ENCODE data around the gene SERPING1.
"Not testable (repeated sequence)": the region's sequence is repeated elsewhere in the genome, so short reads cannot be mapped to it uniquely, and the experiment has no call there.

The SERPING1 gene

GRCh38 chr11:57649826-57650738, 52.6 kb downstream of the SERPING1 start, which contains the start of gene YPEL4:
Gene YPEL4, minus strand, starts transcription at chr11:57649912. Its CDS starts 2,805 bp downstream, at chr11:57647107.
- Mint-ChIP-seq H3K4me1 (ENCODE audit: low read depth) (peaks cover 49% of the 10 kb centered on the region), H3K27ac (peak within 1 kb of the TSS; percentile 72), H3K36me3 (no peaks in the 10 kb centered on the region), H3K4me3 (peak within 1 kb of the TSS; percentile 90), H3K9me3 (ENCODE audit: low read depth) (no peaks in the 10 kb centered on the region), H3K27me3 (peaks cover 20% of the 10 kb centered on the region)

- Mint-ChIP-seq H3K27ac (no peak overlapping the region), H3K4me1 (ENCODE audit: low read depth) (peaks cover 49% of the 10 kb centered on the region), H3K36me3 (no peaks in the 10 kb centered on the region), H3K27me3 (peaks cover 19% of the 10 kb centered on the region), H3K4me3 (peak overlapping the region; percentile 31), H3K9me3 (ENCODE audit: low read depth) (no peaks in the 10 kb centered on the region)
These were observed 53.2 kb downstream of the SERPING1 start for GRCh38 chr11:57650739-57651090.

DNA sequence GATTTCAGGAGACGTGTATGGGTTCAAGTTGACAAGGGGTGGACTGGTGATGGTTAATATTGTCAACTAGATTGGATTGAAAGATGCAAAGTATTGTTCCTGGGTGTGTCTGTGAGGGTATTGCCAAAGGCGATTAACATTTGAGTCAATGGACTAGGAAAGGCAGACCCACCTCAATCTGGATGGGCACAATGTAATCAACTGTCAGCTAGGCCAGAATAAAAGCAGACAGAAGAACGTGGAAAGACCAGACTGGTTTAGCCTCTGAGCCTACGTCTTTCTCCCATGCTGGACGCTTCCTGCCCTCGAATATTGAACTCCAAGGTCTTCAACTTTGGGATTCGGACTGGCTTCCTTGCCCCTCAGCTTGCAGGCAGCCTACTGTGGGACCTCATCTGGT, 53.9 kb downstream of the SERPING1 start:
- Mint-ChIP-seq H3K4me3 (no peak overlapping the region), H3K27ac (no peak overlapping the region), H3K9me3 (ENCODE audit: low read depth) (no peaks in the 10 kb centered on the region), H3K27me3 (peaks cover 14% of the 10 kb centered on the region), H3K36me3 (no peaks in the 10 kb centered on the region), H3K4me1 (ENCODE audit: low read depth) (peaks cover 49% of the 10 kb centered on the region)

GRCh38 chr11:57652230-57652629, 54.7 kb downstream of the SERPING1 start:
- H3K27ac Mint-ChIP-seq; H3K9me3 Mint-ChIP-seq (ENCODE audit: low read depth); H3K36me3 Mint-ChIP-seq; H3K27me3 Mint-ChIP-seq: not testable (repeated sequence)
- Mint-ChIP-seq H3K4me3 (peak overlapping the region; percentile 13), H3K4me1 (ENCODE audit: low read depth) (peaks cover 47% of the 10 kb centered on the region)

DNA sequence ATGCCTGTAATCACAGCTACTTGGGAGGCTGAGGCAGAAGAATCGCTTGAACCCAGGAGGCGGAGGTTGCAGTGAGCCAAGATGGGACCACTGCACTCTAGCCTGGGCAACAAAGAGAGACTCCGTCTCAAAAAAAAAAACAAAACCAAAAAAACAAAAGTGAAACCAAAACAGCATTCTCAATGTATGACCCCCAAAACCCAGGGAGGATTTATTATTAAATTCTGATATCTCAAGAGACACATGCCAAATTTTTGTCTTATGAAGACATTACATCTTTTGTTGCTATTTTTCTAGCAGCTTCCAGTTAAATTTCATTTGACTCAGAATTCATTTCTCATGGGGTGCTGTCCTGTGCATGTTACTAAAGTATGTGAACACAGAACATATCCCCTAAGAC, 55.2 kb downstream of the SERPING1 start:
- H3K4me1 Mint-ChIP-seq (ENCODE audit: low read depth): peaks cover 47% of the 10 kb centered on the region
- peak overlapping the region; percentile 13 for H3K4me3 Mint-ChIP-seq
- peak overlapping the region; percentile 29 for H3K27ac Mint-ChIP-seq
- peaks cover 6% of the 10 kb centered on the region for H3K27me3 Mint-ChIP-seq
- no peaks in the 10 kb centered on the region for H3K9me3 Mint-ChIP-seq (ENCODE audit: low read depth)
- H3K36me3 Mint-ChIP-seq: no peaks in the 10 kb centered on the region

DNA sequence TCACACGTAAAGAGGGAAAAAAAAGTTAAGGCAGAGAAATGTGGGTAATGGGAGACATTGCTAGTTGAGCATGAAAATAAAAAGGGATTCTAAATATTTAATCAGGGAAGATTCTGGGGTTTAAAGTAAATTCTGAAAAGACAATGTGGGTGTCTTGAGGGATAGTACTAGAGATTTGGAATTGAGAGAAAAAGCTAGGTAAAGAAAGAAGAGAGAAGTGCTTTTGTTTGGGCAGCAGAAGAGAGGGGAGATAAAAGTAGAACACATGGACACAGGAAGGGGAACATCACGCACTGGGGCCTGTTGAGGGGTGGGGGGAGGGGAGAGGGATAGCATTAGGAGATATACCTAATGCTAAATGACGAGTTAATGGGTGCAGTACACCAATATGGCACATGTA, 55.7 kb downstream of the SERPING1 start:
- Mint-ChIP-seq H3K4me3 (no peak overlapping the region), H3K36me3 (no peaks in the 10 kb centered on the region), H3K4me1 (ENCODE audit: low read depth) (peaks cover 45% of the 10 kb centered on the region), H3K27me3 (peaks cover 2% of the 10 kb centered on the region), H3K27ac (peak overlapping the region; percentile 29), H3K9me3 (ENCODE audit: low read depth) (no peaks in the 10 kb centered on the region)

DNA sequence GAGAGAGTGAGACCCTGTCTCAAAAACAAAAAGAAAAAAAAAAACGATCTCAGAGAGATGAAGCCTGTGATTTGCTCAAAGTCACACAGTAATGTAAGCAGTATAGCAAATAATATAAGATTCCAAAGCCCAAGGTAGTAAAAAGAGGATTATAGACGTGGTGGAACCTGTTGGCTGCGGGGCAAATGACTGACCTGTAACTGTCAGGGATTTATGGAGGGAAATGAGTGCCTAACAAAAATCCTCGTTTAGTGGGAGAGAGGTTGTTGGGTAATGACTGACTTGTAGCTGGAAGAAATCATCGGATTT, 59.4 kb downstream of the SERPING1 start:
- Mint-ChIP-seq H3K27ac (peak overlapping the region; percentile 99), H3K4me1 (ENCODE audit: low read depth) (peaks cover 37% of the 10 kb centered on the region), H3K9me3 (ENCODE audit: low read depth) (no peaks in the 10 kb centered on the region), H3K27me3 (no peaks in the 10 kb centered on the region), H3K4me3 (peak overlapping the region; percentile 99), H3K36me3 (no peaks in the 10 kb centered on the region)

DNA sequence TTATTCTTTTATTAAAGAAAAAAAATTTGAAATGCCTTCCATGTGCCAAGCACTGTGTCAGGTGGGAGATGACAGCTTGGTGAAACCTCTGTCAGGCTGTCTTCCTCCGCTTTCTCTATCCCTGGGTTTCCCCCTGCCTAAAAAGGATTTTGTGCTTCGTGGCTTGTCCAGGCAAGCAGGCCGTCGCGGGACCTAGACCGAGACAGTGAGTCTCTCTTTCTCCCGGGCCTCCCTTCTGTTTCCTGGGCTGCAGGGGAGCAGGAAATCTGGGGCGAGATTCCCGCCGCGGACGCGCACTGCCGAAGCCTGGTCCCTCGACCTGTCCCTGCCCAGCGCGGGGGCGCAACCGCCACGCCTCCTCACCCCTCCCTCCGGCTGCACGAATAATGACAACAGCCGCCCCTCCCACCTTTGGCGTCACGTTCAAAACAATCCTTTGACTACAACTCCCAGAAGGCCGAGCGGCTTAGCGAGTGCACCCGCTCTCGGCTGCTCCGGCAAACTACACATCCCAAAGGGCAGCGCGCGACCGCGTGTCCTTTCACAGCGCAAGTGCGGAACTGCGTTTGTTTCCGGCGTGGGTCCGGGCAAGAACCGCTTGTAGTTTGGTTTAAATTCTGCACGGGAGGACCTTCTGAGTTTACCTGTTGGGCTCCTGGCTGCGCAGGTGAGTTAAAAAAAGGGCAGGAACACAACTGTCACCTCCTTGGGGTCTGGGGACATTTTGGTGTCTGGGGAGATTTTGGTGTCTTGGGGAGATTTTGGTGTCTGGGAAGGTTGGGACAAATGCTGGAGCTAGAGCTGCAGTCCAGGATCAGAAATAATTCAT, 59.9 kb downstream of the SERPING1 start, which contains the start of gene CLP1:
Gene CLP1 (plus strand): TSS at position 569 of the 829 bp plus-strand sequence. CDS start 1,715 bp downstream, outside the sequence.
- Mint-ChIP-seq H3K36me3 (peaks cover 1% of the 10 kb centered on the region), H3K9me3 (ENCODE audit: low read depth) (no peaks in the 10 kb centered on the region), H3K4me1 (ENCODE audit: low read depth) (peaks cover 38% of the 10 kb centered on the region), H3K27me3 (no peaks in the 10 kb centered on the region), H3K4me3 (peak within 1 kb of the TSS; percentile 99), H3K27ac (peak within 1 kb of the TSS; percentile 99)

GRCh38 chr11:57658023-57658361, 60.5 kb downstream of the SERPING1 start:
- H3K9me3 Mint-ChIP-seq (ENCODE audit: low read depth): no peaks in the 10 kb centered on the region
- peak overlapping the region; percentile 99 for H3K4me3 Mint-ChIP-seq
- peak overlapping the region; percentile 99 for H3K27ac Mint-ChIP-seq
- H3K4me1 Mint-ChIP-seq (ENCODE audit: low read depth): peaks cover 39% of the 10 kb centered on the region
- H3K27me3 Mint-ChIP-seq: no peaks in the 10 kb centered on the region
- H3K36me3 Mint-ChIP-seq: peaks cover 2% of the 10 kb centered on the region

GRCh38 chr11:57659669-57660068, 62.2 kb downstream of the SERPING1 start:
- Mint-ChIP-seq H3K4me3 (no peak overlapping the region), H3K36me3 (peaks cover 2% of the 10 kb centered on the region), H3K4me1 (ENCODE audit: low read depth) (peaks cover 36% of the 10 kb centered on the region), H3K9me3 (ENCODE audit: low read depth) (no peaks in the 10 kb centered on the region), H3K27me3 (no peaks in the 10 kb centered on the region), H3K27ac (no peak overlapping the region)

DNA sequence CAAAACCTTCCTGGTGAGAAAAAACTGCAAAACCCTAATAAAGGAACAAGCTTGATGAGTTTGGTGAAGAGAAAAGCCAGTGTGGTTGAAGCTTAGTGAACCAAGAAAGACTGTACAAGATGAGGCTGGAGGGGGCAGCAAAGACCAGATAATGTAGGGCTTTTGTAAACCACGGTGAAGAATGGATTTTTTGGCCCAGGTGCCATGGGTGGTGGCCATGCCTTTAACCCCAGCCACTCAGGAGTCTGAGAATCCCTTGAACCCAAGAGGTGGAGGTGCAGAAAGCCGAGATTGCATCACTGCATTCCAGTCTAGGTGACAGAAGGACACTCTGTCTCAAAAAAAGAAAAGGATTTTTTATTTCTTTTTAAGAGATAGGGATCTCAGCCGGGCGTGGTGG, 65.4 kb downstream of the SERPING1 start:
- peaks cover 2% of the 10 kb centered on the region for H3K36me3 Mint-ChIP-seq
- no peak overlapping the region for H3K27ac Mint-ChIP-seq
- peaks cover 38% of the 10 kb centered on the region for H3K4me1 Mint-ChIP-seq (ENCODE audit: low read depth)
- H3K4me3 Mint-ChIP-seq: no peak overlapping the region
- no peaks in the 10 kb centered on the region for H3K27me3 Mint-ChIP-seq
- H3K9me3 Mint-ChIP-seq (ENCODE audit: low read depth): no peaks in the 10 kb centered on the region

DNA sequence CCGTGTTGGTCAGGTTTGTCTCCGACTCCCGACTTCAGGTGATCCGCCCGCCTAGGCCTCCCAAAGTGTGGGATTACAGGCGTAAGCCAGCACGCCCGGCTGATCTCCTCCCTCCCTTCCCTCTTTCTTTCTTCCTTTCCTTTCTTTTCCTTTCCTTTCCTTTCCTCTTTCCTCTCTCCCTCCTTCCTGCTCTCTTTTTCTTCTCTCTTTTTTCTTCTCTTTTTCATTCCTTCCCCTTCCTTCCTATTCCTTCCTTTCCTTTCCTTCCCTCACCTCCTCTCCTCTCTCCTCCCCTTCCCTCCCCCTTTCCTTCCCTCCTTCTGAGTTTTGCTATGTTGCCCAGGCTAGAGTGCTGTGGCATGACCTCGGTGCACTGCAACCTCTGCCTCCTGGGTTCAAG, 66.5 kb downstream of the SERPING1 start:
- Mint-ChIP-seq H3K4me1 (ENCODE audit: low read depth) (peaks cover 31% of the 10 kb centered on the region), H3K27me3 (no peaks in the 10 kb centered on the region), H3K27ac (no peak overlapping the region), H3K4me3 (no peak overlapping the region), H3K9me3 (ENCODE audit: low read depth) (no peaks in the 10 kb centered on the region), H3K36me3 (peaks cover 2% of the 10 kb centered on the region)
